HCT116 (cell line): ENCODE data around the gene HLA-DQB2.

Source experiments
- CTCF ChIP-seq, 3 experiments: fragments of 200-600 bp in 1 of 3; sonication (generic) in 1 of 3; IDR thresholded peaks in 2 of 3; conservative IDR thresholded peaks in 1 of 3; 2 replicates each; pipeline ENCODE4 v1.5.1; 2012 to 2017; ENCODE audit warnings: low read depth in 2 of 3, low read length in 2 of 3, antibody characterized with exemption in 1 of 3, borderline replicate concordance in 1 of 3, control low read depth in 1 of 3, mild to moderate bottlenecking in 1 of 3, mixed read lengths in 1 of 3, mixed run types in 1 of 3, moderate library complexity in 1 of 3; ENCODE audit not compliant: insufficient read depth in 1 of 3
- EZH2 ChIP-seq: fragments of 200-600 bp; sonication (generic); IDR thresholded peaks from 2 replicates; pipeline ENCODE4 v1.6.1; 2017; ENCODE audit warnings: antibody characterized with exemption, mixed run types
- EZH2phosphoT487 ChIP-seq: fragments of 200-600 bp; IDR thresholded peaks from 2 replicates; pipeline ENCODE4 v1.6.1; 2018; ENCODE audit warnings: antibody characterized with exemption, borderline replicate concordance
- POLR2A ChIP-seq: IDR thresholded peaks from 2 replicates; pipeline ENCODE4 v1.7.0; 2011; ENCODE audit warnings: borderline replicate concordance; ENCODE audit not compliant: insufficient read depth, insufficient read length; ENCODE audit errors: extremely low read depth
- POLR2AphosphoS5 ChIP-seq: IDR thresholded peaks from 2 replicates; pipeline ENCODE4 v1.6.1; 2011; ENCODE audit warnings: mild to moderate bottlenecking, low read depth, low read length, moderate library complexity
- RAD21 ChIP-seq: IDR thresholded peaks from 2 replicates; pipeline ENCODE4 v1.6.1; 2012; ENCODE audit warnings: low read depth, mild to moderate bottlenecking
- REST ChIP-seq: IDR thresholded peaks from 2 replicates; pipeline ENCODE4 v1.6.1; 2012; ENCODE audit warnings: low read depth
- SIN3A ChIP-seq: IDR thresholded peaks from 2 replicates; pipeline ENCODE4 v1.6.1; 2012; ENCODE audit warnings: low read depth
- ZBTB33 ChIP-seq: IDR thresholded peaks from 2 replicates; pipeline ENCODE4 v1.6.1; 2011; ENCODE audit warnings: mild to moderate bottlenecking, low read length, moderate library complexity; ENCODE audit not compliant: insufficient replicate concordance; ENCODE audit errors: extremely low read depth
- ZFX ChIP-seq: fragments of 450-650 bp; IDR thresholded peaks from 2 replicates; pipeline ENCODE4 v1.6.1; 2017
- ZNF274 ChIP-seq: fragments of 200-500 bp; sonication (Bioruptor generic); IDR thresholded peaks from 2 replicates; pipeline ENCODE4 v1.6.1; 2014; ENCODE audit warnings: mild to moderate bottlenecking, low read depth, low read length, inconsistent platforms
- TF ChIP-seq, protein P1 (sequence below): IDR thresholded peaks from 2 replicates; pipeline ENCODE4 v1.6.1; 2012
- TF ChIP-seq, protein P2 (sequence below): IDR thresholded peaks from 2 replicates; pipeline ENCODE4 v1.6.1; 2012

DNA sequence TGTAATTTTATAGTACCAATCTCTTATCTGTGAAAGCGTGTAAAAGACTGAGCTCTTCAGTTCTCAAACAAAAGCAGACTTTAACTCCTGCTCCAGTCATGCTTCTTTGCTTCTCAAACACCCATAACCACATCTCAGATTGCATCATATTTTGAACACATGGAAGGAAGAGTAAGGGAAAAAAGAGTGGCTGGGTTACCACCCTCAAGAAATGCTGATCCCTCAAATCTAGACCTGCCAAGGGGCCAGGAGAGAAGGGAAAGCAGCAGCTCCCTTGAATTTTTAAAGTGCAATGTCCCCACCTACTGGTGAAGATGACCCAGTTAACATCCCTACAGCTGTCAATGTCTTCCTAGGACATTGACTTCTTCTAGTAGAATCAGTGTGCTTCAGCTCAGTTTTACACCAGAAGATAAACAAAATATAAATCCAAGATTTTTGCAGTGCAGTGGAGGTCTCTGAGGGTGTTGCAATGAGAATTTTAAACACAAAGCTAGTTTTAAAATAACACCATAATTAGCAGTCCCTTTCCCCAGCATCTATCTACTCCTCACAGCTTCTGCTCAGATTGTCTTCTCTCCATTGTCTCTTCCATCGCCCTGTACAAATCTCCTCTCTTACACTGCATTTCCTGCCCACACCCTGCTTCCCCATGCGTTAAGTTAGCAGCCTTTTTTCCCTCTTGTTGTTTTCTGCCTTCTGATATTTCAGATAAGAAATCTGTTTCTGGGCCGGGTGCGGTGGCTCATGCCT, 22.6 kb upstream of the HLA-DQB2 start:
- TF ChIP-seq CTCF (IDR thresholded peaks at IDR 0.05 in 2 of 3, conservative IDR thresholded peaks at IDR 0.05 in 1 of 3; ENCODE audit: borderline replicate concordance in 1 of 3, insufficient read depth in 1 of 3, low read depth in 2 of 3, low read length in 2 of 3): peak; percentile 65 to 72 (median 69)
- no peak for TF ChIP-seq ZFX
- TF ChIP-seq EZH2: no peak
- no peak for TF ChIP-seq SIN3A
- TF ChIP-seq POLR2AphosphoS5: no peak
- TF ChIP-seq, protein P1, sequence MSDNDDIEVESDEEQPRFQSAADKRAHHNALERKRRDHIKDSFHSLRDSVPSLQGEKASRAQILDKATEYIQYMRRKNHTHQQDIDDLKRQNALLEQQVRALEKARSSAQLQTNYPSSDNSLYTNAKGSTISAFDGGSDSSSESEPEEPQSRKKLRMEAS: 0 out of 2 replicates have a peak, but pooled peaks have one; percentile 16
- TF ChIP-seq ZNF274: no peak
- peak; percentile 87 for TF ChIP-seq RAD21
- no peak for TF ChIP-seq POLR2A
- TF ChIP-seq, protein P2, sequence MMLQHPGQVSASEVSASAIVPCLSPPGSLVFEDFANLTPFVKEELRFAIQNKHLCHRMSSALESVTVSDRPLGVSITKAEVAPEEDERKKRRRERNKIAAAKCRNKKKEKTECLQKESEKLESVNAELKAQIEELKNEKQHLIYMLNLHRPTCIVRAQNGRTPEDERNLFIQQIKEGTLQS: no peak
- TF ChIP-seq ZBTB33: no peak
- no peak for TF ChIP-seq EZH2phosphoT487
- TF ChIP-seq REST: no peak
